ENCODE measurements around the gene COA4.
"Not testable (repeated sequence)": the region's sequence is repeated elsewhere in the genome, so short reads cannot be mapped to it uniquely, and the experiment has no call there.

COA4 gene

GRCh38 chr11:73876424-73877310 lies at the start of gene COA4, which contains the start of gene PAAF1:
Gene COA4, minus strand, starts transcription at chr11:73876846. Its CDS starts 3,468 bp downstream, at chr11:73873378.
Gene PAAF1, plus strand, starts transcription at chr11:73876999. Its CDS starts 23 bp downstream, at chr11:73877022.
- peak; percentile 97 for DNase-seq

- no peak for DNase-seq
Measured at GRCh38 chr11:73921180-73921579, 44.5 kb upstream of the COA4 start.

GRCh38 chr11:73916435-73916834 lies 39.8 kb upstream of the COA4 start:
- no peak for DNase-seq

GRCh38 chr11:73914284-73914683 lies 37.6 kb upstream of the COA4 start:
- DNase-seq, result no peak

- DNase-seq, result no peak
Measured at GRCh38 chr11:73913472-73913871, 36.8 kb upstream of the COA4 start.

GRCh38 chr11:73912026-73912425 lies 35.4 kb upstream of the COA4 start:
- no peak for DNase-seq

- DNase-seq, result no peak
Measured at GRCh38 chr11:73907191-73907590, 30.5 kb upstream of the COA4 start.

GRCh38 chr11:73902303-73902702 lies 25.7 kb upstream of the COA4 start:
- no peak for DNase-seq

GRCh38 chr11:73894725-73895335 lies 18.2 kb upstream of the COA4 start:
- no peak for DNase-seq

- no peak for DNase-seq
Measured at GRCh38 chr11:73893041-73893440, 16.4 kb upstream of the COA4 start.

GRCh38 chr11:73889536-73889935 lies 12.9 kb upstream of the COA4 start:
- no peak for DNase-seq

GRCh38 chr11:73889019-73889418 lies 12.4 kb upstream of the COA4 start:
- no peak for DNase-seq

GRCh38 chr11:73888244-73888643 lies 11.6 kb upstream of the COA4 start:
- no peak for DNase-seq

GRCh38 chr11:73883856-73884255 lies 7.2 kb upstream of the COA4 start:
- no peak for DNase-seq

GRCh38 chr11:73880449-73880848 lies 3.8 kb upstream of the COA4 start:
- not testable (repeated sequence) for DNase-seq

- no peak for DNase-seq
Measured at GRCh38 chr11:73878771-73879170, 2.1 kb upstream of the COA4 start.

GRCh38 chr11:73875840-73876239 lies 806 bp downstream of the COA4 start:
- no peak for DNase-seq

GRCh38 chr11:73875380-73875779 lies 1.3 kb downstream of the COA4 start:
- DNase-seq, result no peak

- no peak for DNase-seq
Measured at GRCh38 chr11:73872749-73873357, 3.8 kb downstream of the COA4 start.

- DNase-seq, result no peak
Measured at GRCh38 chr11:73870261-73870660, 6.4 kb downstream of the COA4 start.

GRCh38 chr11:73869332-73869949 lies 7.2 kb downstream of the COA4 start:
- no peak for DNase-seq

- DNase-seq, result no peak
Measured at GRCh38 chr11:73866586-73866996, 10.1 kb downstream of the COA4 start.

- no peak for DNase-seq
Measured at GRCh38 chr11:73866095-73866579, 10.5 kb downstream of the COA4 start.
